ENCODE results near the gene POLR2A.
A peak's percentile ranks its signal among the peaks of the same experiment; 100 is the strongest.

POLR2A gene

GRCh38 chr17:7508846-7509245 lies 24.7 kb downstream of the POLR2A start:
- DNase-seq (ENCODE audit: low spot score), result no peak

DNA sequence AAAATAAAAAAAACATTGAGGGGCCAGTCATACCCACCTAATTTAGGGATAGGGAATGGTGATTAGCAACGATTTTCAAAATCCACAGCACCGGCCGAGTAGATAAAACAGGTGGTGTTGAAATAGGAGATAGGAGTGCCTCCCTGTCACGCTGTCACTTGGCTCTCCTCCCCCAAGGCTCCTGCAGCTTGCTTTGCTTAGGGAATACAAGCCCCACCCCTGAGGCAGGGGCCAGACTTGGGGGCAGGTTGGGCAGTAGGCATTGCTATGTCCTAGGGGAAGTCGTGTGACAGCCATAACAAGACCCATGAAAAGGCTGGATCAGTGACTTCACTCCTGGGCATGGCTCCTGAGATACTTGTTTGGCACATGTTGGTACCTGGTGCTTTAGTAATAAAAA lies 25.8 kb downstream of the POLR2A start:
- no peak for DNase-seq (ENCODE audit: low spot score)

DNA sequence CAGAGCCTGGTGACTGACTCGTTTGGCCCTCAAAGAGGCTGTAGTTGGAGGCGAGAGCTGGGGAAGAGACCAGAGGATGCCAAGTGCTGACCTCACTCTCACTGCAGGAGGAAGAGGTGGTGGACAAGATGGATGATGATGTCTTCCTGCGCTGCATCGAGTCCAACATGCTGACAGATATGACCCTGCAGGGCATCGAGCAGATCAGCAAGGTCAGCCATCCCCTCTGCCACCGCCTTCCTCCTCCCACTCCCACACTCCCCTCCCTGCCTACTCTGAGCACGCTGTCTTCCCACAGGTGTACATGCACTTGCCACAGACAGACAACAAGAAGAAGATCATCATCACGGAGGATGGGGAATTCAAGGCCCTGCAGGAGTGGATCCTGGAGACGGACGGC lies 26.9 kb downstream of the POLR2A start:
- no peak for DNase-seq (ENCODE audit: low spot score)

DNA sequence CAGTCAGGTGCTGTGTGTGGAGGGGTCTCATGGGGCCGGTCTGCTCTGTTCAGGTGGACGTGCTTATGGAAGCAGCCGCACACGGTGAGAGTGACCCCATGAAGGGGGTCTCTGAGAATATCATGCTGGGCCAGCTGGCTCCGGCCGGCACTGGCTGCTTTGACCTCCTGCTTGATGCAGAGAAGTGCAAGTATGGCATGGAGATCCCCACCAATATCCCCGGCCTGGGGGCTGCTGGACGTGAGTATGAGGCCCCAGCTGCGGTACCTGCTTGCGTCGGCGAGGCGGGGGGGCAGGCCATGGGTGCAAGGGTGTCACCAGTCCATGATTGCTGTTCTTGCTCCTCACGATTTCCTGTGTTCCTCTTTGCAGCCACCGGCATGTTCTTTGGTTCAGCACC lies 27.9 kb downstream of the POLR2A start:
- DNase-seq (ENCODE audit: low spot score), result no peak

DNA sequence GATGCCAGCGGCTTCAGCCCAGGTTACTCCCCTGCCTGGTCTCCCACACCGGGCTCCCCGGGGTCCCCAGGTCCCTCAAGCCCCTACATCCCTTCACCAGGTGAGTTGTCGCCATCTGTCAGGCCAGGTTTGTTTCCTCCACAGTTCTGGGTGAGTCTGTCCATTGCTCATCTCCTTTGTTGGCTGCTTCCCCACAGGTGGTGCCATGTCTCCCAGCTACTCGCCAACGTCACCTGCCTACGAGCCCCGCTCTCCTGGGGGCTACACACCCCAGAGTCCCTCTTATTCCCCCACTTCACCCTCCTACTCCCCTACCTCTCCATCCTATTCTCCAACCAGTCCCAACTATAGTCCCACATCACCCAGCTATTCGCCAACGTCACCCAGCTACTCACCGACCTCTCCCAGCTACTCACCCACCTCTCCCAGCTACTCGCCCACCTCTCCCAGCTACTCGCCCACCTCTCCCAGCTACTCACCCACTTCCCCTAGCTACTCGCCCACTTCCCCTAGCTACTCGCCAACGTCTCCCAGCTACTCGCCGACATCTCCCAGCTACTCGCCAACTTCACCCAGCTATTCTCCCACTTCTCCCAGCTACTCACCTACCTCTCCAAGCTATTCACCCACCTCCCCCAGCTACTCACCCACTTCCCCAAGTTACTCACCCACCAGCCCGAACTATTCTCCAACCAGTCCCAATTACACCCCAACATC lies 28.8 kb downstream of the POLR2A start:
- no peak for DNase-seq (ENCODE audit: low spot score)

- DNase-seq (ENCODE audit: low spot score), result no peak
These were observed 29.8 kb downstream of the POLR2A start for GRCh38 chr17:7513850-7514419.

- DNase-seq (ENCODE audit: low spot score), result no peak
These were observed 31.9 kb downstream of the POLR2A start for GRCh38 chr17:7515911-7516610.

GRCh38 chr17:7523033-7523432 lies 38.9 kb downstream of the POLR2A start:
- no peak for DNase-seq (ENCODE audit: low spot score)

DNA sequence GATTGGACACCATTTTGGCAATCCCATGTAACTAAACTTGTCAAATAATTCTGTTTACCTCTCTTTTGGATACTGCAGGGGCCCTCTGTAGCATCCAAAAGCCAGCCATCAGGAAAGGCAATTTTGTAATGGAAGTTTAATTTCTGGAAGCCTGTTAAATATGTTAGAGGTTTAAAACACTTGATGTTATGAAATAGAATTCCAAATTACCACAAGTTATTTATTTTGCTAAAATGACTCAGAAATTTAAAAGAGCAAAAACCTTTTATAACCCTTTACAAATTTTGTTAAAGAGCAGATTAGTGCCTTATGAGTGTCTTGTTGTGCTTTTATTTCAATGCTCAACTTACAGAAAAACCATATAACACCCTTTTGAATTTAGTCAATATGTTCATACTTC lies 44.7 kb downstream of the POLR2A start:
- no peak for DNase-seq (ENCODE audit: low spot score)

DNA sequence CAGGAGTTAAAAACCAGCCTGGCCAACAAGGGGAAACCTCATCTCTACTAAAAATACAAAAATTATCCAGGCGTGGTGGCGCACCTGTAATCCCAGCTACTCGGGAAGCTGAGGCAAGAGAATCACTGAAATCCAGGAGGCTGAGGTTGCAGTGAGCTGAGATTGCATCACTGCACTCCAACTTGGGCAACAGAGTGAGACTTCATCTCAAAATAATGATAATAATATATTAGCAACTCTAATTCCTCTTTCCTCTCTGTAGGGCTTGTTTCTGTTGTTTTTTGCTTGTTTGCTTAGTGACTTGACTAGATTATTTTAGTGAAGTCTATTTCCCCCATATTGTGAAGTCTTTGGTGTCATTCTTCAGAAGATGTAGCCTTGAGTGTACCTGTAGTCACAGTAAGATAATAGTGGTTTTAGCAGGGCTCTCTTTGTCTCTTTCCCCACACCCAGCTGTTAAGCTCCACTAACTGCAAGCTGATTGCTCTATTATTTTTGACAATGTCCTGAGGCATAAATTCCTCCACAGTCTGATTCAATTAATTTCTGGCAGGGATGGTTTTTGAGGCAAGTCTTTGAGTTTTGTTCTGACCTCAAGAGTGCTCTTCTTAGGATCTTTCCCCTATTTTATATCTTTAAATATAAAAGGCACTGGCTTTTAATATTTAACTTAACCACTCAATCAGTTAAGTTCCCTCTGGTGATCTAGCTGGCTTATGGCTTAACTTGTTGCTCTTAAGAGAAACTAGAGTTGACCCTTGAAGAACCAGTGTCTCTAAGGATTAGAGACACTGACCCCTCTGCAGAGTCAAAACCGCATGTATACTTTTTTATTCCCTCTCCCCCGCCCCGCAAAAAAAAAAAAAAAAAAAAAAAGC lies 46.1 kb downstream of the POLR2A start:
- DNase-seq (ENCODE audit: low spot score), result no peak

GRCh38 chr17:7538050-7538449 lies 53.9 kb downstream of the POLR2A start:
- DNase-seq (ENCODE audit: low spot score), result no peak

DNA sequence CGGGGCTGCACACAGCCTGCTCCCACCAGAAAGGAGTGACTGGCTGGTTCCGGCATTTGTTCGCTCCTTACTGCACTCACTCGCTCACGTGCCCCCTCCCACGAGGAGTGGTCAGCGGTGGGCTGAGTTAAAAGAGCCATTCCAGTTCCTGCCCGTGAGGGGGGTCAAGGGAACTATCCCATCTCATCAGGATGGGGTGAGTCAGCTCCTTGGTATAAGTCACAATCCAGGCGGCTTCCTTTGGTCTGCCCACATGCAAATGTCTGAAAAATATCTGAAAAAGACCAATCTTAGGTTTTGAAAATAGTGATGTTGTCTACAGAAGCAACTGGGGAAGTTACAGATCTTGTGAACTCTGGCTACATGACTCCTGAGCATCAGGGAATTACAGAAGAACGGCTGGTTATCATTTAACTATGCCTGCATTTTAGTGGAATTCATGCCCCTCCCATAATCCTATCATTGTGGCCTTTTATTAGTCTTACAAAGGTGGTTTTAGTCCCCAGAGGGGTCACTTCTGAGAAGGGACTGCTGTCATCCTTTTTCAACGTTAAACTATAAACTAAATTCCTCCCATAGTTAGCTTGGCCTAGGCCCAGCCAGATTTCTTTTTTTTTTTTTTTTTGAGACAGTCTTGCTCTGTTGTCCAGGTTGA lies 54.9 kb downstream of the POLR2A start:
- no peak for DNase-seq (ENCODE audit: low spot score)

GRCh38 chr17:7541074-7541621 lies 57.0 kb downstream of the POLR2A start:
- no peak for DNase-seq (ENCODE audit: low spot score)

- DNase-seq (ENCODE audit: low spot score), result no peak
These were observed 60.7 kb downstream of the POLR2A start for GRCh38 chr17:7544911-7545310.

DNA sequence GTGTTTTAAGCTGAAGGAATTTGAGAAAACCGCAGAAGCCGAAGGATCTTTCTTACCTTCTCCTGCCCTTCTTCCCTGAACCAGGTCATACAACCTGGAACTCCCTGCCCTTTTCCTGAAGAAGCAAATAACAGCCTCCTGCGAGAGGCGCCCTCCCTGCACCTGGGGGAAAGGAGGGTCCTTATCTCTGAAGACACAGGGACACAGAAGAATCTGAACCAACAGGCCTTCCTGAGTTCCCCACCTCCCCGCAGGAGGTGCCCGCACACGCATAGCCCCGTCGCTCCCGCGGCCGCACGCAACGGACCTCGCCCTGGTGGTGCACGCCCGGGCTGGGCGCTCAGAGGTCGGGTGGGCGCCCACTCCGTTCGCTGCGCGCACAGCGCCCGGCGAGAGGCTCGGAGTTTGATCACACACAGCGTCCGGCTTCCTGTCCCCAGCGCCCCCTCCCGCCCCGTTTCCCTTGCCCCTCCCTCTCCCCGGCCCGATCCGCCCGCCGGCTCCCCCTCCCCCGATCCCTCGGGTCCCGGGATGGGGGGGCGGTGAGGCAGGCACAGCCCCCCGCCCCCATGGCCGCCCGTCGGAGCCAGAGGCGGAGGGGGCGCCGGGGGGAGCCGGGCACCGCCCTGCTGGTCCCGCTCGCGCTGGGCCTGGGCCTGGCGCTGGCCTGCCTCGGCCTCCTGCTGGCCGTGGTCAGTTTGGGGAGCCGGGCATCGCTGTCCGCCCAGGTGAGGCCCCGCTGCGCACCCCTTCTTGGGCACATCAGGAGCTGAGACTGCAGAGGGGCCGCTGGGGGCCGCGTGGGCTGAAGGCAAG lies 64.6 kb downstream of the POLR2A start, which contains the start of gene TNFSF12:
TNFSF12 (plus strand) TSS at position 474 of the 816 bp plus-strand sequence; CDS start at position 570, 96 bp downstream.
- DNase-seq (ENCODE audit: low spot score), result peak; percentile 86
